Nucleus accumbens (tissue), 56 donors: ENCODE measurements around the gene MKRN1.
"Not testable (repeated sequence)": the region's sequence is repeated elsewhere in the genome, so short reads cannot be mapped to it uniquely, and the experiment has no call there.

Source experiments
- DNase-seq, 56 donors: peaks; one replicate each; lab custom pipeline; 2025; lab: John Stamatoyannopoulos, UW

The MKRN1 gene

DNA sequence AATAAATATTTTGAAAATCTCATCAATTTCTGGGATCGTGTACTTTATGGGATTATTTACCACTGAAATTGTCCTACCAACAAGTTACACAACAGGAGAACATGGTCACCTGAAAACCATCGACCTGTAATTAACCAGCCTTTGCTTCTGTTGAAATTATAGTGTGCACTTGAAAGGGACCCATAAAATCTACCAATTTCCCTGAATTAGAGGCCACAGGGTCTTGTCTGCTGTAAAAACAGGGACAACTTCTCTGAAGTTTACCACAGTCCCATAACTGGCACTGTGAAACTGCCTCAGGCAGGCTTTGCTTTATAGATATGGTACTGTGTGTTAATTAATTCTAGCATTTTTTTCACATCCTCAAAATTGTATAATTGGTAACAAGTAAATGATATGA lies 37.8 kb downstream of the MKRN1 start:
- DNase-seq, result no peak

DNA sequence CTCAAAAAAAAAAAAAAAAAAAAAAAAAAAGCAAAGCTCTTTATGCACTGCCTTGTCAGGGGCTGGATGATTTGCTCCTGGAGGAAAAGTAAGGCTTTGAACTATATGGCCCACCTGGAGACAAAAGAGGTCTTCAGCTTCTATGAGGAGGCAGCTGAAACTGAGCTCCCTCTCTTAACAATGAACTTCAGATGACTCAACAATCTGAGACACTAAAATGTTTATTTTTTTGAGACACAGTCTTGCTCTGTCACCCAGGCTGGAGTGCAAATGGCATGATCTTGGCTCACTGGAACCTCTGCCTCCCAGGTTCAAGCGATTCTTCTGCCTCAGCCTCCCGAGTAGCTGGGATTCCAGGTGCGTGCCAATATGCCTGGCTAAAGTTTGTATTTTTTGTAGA lies 38.7 kb downstream of the MKRN1 start:
- DNase-seq, result no peak

DNA sequence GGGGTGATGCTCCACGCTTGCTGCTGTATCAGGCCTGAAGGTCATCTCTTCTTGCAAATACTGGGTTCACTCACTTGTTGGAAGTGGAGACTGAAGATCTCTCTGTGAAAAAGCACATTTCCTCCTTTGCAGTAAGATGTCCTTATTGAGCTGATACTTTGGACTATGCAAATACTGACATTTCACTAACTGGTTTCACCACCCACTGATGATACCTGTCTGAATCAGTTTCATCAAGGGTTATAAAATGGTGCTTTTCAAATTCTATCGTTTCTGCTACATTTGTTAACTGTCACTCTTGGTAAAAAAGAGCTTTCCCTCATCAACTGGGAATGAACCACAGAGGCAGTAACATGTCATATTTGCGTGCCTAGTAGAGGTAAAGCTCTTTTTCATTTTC lies 39.9 kb downstream of the MKRN1 start:
- DNase-seq, result peak in 1 of 56 donors; percentile 2

DNA sequence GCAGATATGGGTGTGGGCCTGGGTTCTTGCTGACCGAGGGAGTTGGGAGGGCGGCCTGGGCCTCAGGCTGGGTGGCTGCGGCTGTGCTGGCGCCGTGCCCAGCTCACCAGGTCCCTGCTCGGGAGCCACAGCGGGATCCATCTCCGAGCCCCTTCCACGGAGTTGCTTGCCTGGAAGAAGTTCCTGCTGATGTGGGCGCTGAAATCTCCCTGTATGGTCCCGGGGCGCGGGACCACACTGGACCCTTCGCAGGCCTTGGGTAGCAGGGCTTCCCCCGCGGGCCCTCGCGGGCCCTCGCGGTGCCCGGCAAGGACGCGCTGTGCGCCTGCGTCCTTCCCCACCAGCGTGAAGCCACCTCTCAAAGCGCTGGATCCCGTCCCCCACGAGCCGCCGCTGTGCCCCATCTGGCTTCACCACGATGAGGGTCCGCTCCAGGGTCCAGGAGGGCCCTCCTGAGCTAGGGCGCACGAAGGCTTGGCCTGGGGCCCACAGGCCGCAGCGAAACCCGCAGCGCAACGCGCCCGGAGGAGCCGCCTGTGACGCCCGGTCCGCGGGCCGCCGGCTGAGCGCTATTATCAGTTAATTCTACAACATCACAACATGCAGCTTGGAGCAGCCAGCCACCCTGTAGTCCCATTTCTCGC lies 43.9 kb downstream of the MKRN1 start:
- DNase-seq, result no peak

- DNase-seq, result no peak
Measured at GRCh38 chr7:140433396-140433795, 45.9 kb downstream of the MKRN1 start.

DNA sequence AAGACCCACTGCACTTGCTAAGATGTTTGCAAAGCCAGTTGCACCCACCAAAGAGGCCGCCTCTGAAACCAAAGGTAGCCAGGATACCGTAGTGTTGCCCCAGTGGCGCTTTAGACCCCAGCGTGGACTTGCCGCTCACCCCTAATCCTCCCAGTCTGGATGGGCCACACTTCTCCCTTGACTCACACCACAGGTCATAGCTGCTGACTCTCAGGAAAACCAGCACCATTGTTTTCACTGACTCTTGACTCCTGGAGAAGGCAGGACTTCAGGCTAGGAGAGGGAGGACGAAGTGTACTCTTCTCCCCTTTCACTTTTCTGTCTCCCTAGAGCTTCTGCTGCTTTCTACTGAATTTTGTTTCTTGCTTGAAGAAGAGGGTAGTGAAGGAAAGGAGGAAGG lies 53.2 kb downstream of the MKRN1 start:
- DNase-seq, result no peak

DNA sequence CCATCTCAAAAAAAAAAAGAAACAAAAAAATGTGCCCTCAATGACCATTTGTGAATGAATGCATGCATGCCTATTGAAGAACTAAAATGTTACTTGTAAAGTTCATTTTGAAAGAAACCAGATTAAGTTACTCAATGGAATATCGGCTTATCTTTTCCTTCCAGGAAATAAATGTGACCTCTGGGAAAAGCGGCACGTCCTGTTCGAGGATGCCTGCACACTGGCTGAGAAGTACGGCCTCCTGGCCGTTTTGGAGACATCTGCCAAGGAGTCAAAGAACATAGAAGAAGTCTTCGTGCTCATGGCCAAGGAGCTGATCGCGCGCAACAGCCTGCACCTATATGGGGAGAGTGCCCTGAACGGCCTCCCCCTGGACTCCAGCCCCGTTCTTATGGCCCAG lies 53.6 kb downstream of the MKRN1 start:
- DNase-seq, result no peak

DNA sequence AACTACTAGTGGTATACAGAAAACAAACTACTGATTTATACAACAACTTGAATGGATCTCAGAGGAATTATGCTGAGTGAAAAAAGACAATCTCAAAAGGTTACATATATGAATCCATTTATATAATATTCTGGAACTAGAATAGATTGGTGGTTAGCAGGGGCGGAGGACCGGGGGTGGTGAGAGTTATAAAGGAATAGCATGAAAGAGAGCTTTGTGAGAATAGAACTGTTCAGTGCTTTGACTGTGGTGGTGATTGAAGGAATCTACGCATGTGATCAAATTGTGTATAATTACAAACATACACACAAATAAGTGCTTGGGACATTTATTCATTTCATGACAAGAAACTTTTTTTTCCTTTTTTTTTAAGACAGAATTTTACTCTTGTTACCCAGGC lies 55.8 kb downstream of the MKRN1 start:
- peak in 4 of 56 donors; percentile 2 to 27 (median 17) for DNase-seq

- DNase-seq, result no peak
Measured at GRCh38 chr7:140421521-140421920, 57.8 kb downstream of the MKRN1 start.

GRCh38 chr7:140418653-140419052 lies 60.7 kb downstream of the MKRN1 start:
- no peak for DNase-seq

DNA sequence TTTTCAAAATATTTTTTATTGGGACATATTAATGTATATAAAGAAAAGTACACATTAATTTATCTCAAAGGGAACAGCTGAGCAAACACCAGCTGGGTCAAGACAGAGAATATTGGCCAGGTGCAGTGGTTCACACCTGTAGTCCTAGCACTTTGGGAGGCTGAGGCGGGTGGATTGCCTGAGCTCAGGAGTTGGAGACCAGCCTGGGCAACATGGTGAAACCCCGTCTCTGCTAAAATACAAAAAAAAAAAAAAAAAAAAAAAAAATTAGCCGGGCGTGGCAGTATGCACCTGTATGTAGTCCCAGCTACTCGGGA lies 61.2 kb downstream of the MKRN1 start:
- DNase-seq, result not testable (repeated sequence)

DNA sequence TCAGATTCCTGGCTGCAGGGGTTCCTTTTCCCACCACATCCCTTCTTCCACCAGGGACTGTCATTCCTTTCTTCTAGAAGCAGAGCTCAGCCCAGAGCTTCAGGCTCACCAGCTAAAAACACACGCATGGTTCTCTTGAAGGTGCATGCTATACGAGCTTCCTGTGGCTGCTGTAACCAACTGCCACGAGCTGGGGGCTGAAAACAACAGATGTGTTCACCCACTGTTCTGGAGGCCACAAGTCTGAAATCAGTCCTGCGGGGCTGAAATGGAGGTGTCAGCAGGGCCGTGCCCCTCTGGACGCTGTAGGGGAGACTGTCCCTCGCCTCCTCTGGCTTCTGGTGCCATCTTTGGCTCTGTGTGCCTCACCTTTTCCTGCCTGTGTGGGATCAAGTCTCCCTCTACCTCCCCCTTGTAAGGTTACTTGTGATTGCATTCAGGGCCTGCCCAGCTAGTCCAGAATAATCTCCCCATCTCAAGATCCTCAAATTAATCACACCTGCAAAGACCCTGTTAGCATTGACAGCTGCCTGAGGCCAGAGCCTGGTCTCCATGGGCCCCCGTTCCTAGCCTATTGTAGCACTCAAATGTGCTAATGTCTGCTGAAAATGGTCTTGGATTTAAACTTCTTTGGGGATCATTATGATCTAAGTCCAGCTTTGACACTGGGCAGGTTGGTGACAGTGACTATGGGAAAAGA lies 61.7 kb downstream of the MKRN1 start:
- no peak for DNase-seq

DNA sequence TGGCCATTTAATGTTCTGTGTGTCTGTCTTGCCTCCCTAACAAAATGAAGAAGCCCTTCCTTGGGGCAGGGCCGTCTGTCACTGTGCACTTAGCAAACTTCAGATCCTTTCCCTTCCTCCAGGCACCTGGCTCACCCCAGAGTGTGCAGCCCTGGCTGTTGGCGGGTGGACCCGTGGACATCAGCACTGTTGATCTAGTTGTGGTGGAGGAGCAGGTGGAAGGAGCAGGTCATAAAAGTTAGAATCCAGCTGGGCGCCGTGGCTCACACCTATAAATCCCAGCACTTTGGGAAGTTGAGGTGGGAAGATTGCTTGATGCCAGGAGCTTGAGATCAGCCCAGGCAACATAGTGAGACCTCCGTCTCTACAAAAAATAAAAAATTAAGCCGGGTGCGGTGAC lies 62.7 kb downstream of the MKRN1 start:
- DNase-seq, result no peak

DNA sequence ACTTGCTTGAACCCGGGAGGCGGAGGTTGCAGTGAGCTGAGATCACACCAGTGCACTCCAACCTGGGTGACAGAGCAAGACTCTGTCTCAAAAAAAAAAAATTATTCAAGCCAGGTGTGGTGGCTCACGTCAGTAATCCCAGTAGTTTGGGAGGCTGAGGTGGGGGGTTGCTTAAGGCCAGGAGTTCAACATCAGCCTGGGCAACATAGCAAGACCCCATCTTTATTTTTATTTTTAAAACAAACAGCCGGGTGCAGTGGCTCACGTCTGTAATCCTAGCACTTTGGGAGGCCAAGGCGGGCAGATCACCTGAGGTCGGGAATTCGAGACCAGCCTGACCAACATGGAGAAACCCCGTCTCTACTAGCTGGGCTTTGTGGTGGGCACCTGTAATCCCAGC lies 63.5 kb downstream of the MKRN1 start:
- not testable (repeated sequence) for DNase-seq

GRCh38 chr7:140415361-140415760 lies 63.9 kb downstream of the MKRN1 start:
- DNase-seq, result no peak

GRCh38 chr7:140404565-140405065 lies 74.7 kb downstream of the MKRN1 start:
- no peak for DNase-seq

GRCh38 chr7:140403878-140404564 lies 75.3 kb downstream of the MKRN1 start, which contains the start of gene RAB19:
Gene RAB19 (plus strand): TSS chr7:140404058. CDS start chr7:140407647, 3,589 bp downstream.
- no peak for DNase-seq
